Activated CD8-positive, alpha-beta T cell treated with anti-CD3 and anti-CD28 coated beads for 36 hours (primary cell): ENCODE data around the gene ZNF581. TPM values are rescaled to one million over a fixed set of nuclear protein-coding genes. Genes with fewer than 3 reads are reported as not detected.

Source experiments
- ATAC-seq: fragments of 200-7000 bp; cut with Tn5 transposase; one replicate; pipeline ENCODE4 v1.10.0; 2021; ENCODE audit warnings: mild to moderate bottlenecking, moderate library complexity
- CTCF ChIA-PET: fragments of 350-600 bp; sonication (Branson Sonifier 250); formaldehyde crosslinking; loops from one replicate; lab custom pipeline; 2021; ENCODE audit warnings: antibody characterized with exemption; lab: Charles Lee
- POLR2A ChIA-PET: fragments of 350-600 bp; sonication (Branson Sonifier 250); formaldehyde crosslinking; loops from one replicate; lab custom pipeline; 2021; ENCODE audit warnings: antibody characterized with exemption; lab: Charles Lee
- DNase-seq: peaks from one replicate; pipeline ENCODE4 v3.0.0-alpha.2; 2020
- H3K27ac Mint-ChIP-seq: one replicate; pipeline ENCODE4 v1.8.0; 2021; ENCODE audit warnings: mild to moderate bottlenecking, mixed read lengths
- H3K27me3 Mint-ChIP-seq: one replicate; pipeline ENCODE4 v1.8.0; 2021; ENCODE audit warnings: mixed read lengths
- H3K36me3 Mint-ChIP-seq: one replicate; pipeline ENCODE4 v1.8.0; 2021; ENCODE audit warnings: low read depth, mixed read lengths
- H3K4me1 Mint-ChIP-seq: one replicate; pipeline ENCODE4 v1.8.0; 2021; ENCODE audit warnings: low read depth, mixed read lengths
- H3K4me3 Mint-ChIP-seq: one replicate; pipeline ENCODE4 v1.8.0; 2021; ENCODE audit warnings: mild to moderate bottlenecking, moderate library complexity, mixed read lengths
- H3K9me3 Mint-ChIP-seq: one replicate; pipeline ENCODE4 v1.8.0; 2021; ENCODE audit warnings: mixed read lengths
- intact Hi-C: fragments of 100-400 bp; cut with micrococcal nuclease; formaldehyde crosslinking; loops from one replicate; pipeline ENCODE4 v1.10.0; 2022
- total RNA-seq, 2 experiments: library from RNA; stranded (reverse); gene quantifications; one replicate each; pipeline ENCODE4 v1.2.3, GENCODE V29; 2021
- TF ChIP-seq, protein P1 (sequence below): fragments of 200-600 bp; IDR thresholded peaks from one replicate; pipeline ENCODE4 v1.8.0; 2022; ENCODE audit warnings: antibody characterized with exemption, mild to moderate bottlenecking

Gene ZNF581
- total RNA-seq, 2 experiments from 2014 or later: 30.4 to 34.5 TPM

DNA sequence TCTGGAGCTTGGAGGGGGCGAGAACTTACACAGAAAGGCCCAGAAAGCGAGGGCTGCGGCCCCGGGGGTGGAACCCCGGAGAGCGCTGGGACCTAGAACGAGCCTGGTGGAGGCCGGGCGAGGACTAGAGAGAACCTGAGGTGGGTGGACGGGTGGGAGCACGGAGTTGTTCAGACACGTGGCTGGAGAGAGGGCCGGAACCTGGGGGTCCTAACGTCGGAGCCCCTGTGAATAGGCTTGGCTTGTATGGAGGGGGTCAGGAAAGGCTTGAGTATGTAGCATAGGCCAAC is 383 bp downstream of the ZNF581 start:
- Mint-ChIP-seq H3K27ac (peak overlapping the region; percentile 96), H3K4me1 (peaks cover 47% of the 10 kb centered on the region), H3K27me3 (no peaks in the 10 kb centered on the region), H3K36me3 (peaks cover 45% of the 10 kb centered on the region), H3K4me3 (peak overlapping the region; percentile 82), H3K9me3 (peaks cover 4% of the 10 kb centered on the region)
- CTCF ChIA-PET: interaction anchor here (1.6 to 2.6 kb wide), 2 partner anchors 10 to 11 kb away, joined by 4 to 7 read pairs; no protein-coding TSS in a partner anchor
- no peak for DNase-seq
- ATAC-seq: no peak
- intact Hi-C loops: no loop called here
- POLR2A ChIA-PET: interaction anchor here (1.2 to 3.2 kb wide), 4 partner anchors 8 to 13 kb away, joined by 3 to 12 read pairs (median 7); partner anchors contain the start of gene U2AF2
- TF ChIP-seq, protein P1, sequence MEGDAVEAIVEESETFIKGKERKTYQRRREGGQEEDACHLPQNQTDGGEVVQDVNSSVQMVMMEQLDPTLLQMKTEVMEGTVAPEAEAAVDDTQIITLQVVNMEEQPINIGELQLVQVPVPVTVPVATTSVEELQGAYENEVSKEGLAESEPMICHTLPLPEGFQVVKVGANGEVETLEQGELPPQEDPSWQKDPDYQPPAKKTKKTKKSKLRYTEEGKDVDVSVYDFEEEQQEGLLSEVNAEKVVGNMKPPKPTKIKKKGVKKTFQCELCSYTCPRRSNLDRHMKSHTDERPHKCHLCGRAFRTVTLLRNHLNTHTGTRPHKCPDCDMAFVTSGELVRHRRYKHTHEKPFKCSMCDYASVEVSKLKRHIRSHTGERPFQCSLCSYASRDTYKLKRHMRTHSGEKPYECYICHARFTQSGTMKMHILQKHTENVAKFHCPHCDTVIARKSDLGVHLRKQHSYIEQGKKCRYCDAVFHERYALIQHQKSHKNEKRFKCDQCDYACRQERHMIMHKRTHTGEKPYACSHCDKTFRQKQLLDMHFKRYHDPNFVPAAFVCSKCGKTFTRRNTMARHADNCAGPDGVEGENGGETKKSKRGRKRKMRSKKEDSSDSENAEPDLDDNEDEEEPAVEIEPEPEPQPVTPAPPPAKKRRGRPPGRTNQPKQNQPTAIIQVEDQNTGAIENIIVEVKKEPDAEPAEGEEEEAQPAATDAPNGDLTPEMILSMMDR: no peak

GRCh38 chr19:55644191-55644833 is 863 bp downstream of the ZNF581 start:
- Mint-ChIP-seq H3K36me3 (peaks cover 41% of the 10 kb centered on the region), H3K27ac (peak overlapping the region; percentile 96), H3K27me3 (no peaks in the 10 kb centered on the region), H3K9me3 (no peaks in the 10 kb centered on the region), H3K4me1 (peaks cover 46% of the 10 kb centered on the region), H3K4me3 (peak overlapping the region; percentile 82)
- no peak for DNase-seq
- TF ChIP-seq, protein P1: no peak
- ChIA-PET CTCF (interaction anchor here (1.2 to 2.6 kb wide), 3 partner anchors 9 to 12 kb away, joined by 4 to 7 read pairs (median 4); no protein-coding TSS in a partner anchor), POLR2A (interaction anchor here (1.2 to 3.2 kb wide), 4 partner anchors 8 to 10 kb away, joined by 3 to 12 read pairs (median 8); partner anchors contain the start of gene U2AF2)
- no peak for ATAC-seq
- intact Hi-C loops: no loop called here

DNA sequence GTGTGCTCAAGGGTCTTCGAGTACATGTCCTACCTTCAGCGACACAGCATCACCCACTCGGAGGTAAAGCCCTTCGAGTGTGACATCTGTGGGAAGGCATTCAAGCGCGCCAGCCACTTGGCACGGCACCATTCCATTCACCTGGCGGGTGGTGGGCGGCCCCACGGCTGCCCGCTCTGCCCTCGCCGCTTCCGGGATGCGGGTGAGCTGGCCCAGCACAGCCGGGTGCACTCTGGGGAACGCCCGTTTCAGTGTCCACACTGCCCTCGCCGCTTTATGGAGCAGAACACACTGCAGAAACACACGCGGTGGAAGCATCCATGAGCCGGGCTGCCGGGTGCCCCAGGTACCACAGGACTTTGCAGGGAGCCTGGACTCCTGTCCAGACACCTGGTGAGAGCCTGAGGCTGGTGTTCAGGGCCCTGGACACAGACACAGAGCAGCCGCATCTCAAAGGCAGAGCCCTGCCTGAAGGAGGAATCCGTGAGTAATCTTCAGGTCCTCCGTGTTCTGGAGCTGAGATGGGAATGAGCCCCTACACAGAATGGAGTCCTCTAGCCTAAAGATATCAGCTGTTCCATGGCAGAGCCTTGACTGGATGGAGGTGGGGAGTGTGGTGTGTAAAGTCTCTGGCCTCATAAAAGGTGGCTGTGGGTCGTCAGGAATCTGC is 1.5 kb downstream of the ZNF581 start:
- CTCF ChIA-PET: interaction anchor here (1.2 to 2.6 kb wide), 3 partner anchors 8 to 12 kb away, joined by 4 to 7 read pairs (median 4); no protein-coding TSS in a partner anchor
- DNase-seq (no peak), ATAC-seq (no peak)
- Mint-ChIP-seq H3K4me1 (peaks cover 49% of the 10 kb centered on the region), H3K4me3 (peak overlapping the region; percentile 82), H3K27me3 (no peaks in the 10 kb centered on the region), H3K27ac (peak overlapping the region; percentile 96), H3K36me3 (peaks cover 41% of the 10 kb centered on the region), H3K9me3 (no peaks in the 10 kb centered on the region)
- intact Hi-C loops: no loop called here
- TF ChIP-seq, protein P1: no peak
- POLR2A ChIA-PET: interaction anchor here (0.7 to 3.2 kb wide), 4 partner anchors 8 to 10 kb away, joined by 3 to 12 read pairs (median 4); partner anchors contain the start of gene U2AF2

GRCh38 chr19:55645512-55645881 is 2.0 kb downstream of the ZNF581 start:
- peaks cover 36% of the 10 kb centered on the region for H3K36me3 Mint-ChIP-seq
- intact Hi-C loops: no loop called here
- peak overlapping the region; percentile 61 for H3K27ac Mint-ChIP-seq
- CTCF ChIA-PET: interaction anchor here (1.2 to 5.2 kb wide), 4 partner anchors 7 to 13 kb away, joined by 4 to 36 read pairs (median 6); no protein-coding TSS in a partner anchor
- TF ChIP-seq, protein P1: no peak
- DNase-seq (no peak), ATAC-seq (no peak)
- H3K27me3 Mint-ChIP-seq: no peaks in the 10 kb centered on the region
- POLR2A ChIA-PET: interaction anchor here (0.7 to 1.8 kb wide), 2 partner anchors 8 to 9 kb away, joined by 3 to 4 read pairs; partner anchors contain the start of gene U2AF2
- no peaks in the 10 kb centered on the region for H3K9me3 Mint-ChIP-seq
- peak overlapping the region; percentile 82 for H3K4me3 Mint-ChIP-seq
- H3K4me1 Mint-ChIP-seq: peaks cover 51% of the 10 kb centered on the region
